C1 segment of cervical spinal cord (tissue), 14 donors: ENCODE results near the gene IL15.
"Not testable (repeated sequence)": the region's sequence is repeated elsewhere in the genome, so short reads cannot be mapped to it uniquely, and the experiment has no call there.

Source experiments
- DNase-seq, 14 donors: peaks; one replicate each; lab custom pipeline; 2025; lab: John Stamatoyannopoulos, UW

The IL15 gene

DNA sequence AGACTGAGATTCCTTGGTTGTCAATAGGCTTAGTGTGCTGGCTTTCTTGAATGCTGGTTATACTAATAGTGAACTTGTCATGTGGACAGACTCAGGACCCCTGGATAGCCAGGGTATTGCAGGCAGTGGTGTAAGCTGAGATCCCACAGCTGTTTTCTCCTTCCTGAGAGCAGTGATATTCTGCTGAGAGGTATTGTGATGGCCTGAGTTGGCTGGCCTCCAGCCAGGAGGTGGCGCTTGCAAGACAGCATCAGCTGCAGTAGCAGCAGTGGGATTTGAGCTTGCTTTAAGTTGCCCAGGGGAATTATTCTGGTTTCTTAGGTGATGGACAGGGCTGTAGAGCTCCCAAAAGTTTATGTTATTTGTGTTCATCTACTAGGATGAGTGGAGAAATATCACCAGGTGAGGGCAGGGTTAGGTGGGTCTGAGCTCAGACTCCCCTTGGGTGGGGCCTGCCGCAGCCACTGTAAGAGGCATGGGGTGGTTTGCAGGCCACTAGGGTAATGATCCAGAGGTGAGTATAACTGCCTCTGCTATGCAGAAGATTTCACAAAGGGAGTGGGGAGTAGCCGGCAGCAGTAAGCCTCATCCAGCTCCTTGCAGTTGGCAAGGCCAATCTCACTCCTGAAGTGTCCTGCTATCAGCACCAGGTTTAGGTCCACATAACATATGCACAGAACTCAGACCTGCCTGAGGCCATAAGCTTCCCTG, 66.2 kb downstream of the IL15 start:
- DNase-seq = no peak

DNA sequence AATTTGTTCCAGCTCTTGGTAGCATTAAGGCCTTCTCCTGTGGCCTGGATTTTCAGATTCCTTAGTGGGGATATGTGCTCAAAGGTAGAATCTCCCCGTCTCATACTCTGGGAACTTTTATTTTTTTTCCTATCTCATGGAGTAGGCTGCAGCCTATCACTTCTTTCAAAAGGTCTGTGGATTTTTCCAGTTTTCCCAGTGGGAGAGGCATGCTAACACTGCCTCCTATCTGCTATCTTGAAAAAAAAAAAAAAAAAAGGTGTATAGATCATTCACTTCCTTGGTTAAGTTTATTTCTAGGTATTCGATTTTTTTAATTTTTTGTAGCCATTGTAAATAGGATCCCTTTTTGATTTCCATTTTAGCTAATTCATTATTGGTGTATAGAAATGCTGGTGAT, 67.1 kb downstream of the IL15 start:
- no peak for DNase-seq

DNA sequence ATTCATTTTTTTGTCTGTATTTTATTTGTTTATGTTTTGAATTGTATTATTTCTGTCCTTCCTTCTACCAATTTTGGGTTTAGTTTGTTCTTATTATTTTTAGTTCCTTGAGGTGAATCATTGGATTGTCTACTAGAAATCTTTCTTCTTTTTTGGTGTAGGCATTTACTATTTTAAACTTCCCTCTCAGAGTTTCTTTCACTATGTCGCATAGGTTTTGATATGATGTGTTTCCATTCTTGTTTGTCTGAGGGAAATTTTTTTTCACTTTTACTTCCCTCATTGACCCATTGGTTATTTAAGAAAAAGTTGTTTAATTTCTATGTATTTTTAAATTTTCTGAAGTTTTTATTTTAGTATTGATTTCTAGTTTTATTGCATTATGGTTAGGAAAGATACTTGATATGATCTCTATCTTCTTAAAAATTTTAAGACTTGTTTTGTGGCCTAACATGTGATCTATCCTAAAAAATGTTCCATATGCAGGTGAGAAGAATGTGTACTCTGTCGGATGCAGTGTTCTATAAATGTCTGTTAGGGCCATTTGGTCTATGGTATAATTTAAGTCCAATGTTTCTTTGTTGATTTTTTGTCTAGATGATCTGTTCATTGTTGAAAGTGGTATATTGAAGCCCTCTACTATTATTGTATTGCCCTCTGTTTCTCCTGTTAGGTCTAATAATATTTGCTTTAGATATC, 68.8 kb downstream of the IL15 start:
- DNase-seq = no peak

DNA sequence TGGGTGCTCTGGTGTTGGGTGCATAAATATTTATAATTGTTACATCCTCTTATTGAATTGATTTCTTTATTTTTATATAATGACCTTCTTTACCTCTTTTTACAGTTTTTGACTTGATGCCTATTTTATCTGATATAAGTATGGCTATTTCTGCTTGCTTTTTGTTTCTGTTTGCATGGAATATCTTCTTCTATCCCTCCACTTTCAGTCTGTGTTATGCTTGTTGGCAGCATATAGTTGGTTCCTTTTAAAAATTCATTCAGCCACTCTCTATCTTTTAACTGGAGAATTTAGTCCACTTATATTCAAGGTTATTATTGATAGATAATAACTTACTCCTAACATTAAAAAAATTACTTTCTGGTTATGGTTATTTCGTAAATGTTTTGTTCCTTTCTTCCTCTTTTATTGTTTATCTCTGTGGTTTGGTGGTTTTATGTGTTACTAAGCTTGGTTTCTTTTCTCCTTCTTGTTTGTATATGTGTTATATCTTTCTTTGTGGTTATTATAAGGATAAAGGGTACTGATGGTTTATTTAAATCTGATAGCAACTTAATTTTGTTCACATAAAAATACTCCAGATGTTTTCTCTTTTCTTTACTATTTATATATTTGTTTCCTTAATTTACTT, 69.5 kb downstream of the IL15 start:
- DNase-seq = no peak

DNA sequence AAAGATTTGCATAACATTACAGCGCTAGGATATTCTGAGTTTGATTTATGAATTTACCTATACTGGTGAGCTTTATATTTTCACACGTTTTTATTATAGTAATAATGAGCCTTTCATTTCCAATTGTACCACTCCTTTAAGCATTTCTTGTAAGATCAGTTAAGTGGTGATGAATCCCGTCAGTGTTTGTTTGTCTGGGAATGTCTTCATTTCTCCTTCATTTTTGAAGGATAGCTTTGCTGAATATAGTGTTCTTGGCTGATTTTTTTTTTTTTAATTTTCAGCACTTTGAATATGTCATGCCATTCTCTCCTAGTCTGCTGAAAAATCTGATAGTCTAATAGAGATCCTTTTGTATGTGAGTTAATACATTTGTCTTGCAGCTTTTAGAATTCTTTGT, 70.1 kb downstream of the IL15 start:
- no peak for DNase-seq

DNA sequence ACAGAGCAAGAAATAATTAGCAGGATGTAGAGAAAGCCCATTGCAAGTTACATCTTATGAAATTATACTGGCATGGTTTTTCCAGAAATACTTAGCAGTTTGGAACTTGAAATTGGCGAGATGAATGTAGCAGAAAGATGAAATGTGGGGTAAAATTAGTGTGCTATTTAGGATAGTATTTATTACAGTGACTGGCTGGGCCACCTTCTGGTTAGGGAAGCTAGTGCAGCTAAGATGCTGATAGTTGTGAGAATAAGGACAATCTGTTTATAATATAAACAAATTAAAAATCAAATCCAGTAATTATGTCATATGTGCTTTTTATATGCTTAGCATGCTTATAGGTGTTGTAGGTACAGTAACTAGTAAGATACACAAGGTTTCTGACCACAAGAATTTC, 74.8 kb downstream of the IL15 start:
- DNase-seq = no peak

DNA sequence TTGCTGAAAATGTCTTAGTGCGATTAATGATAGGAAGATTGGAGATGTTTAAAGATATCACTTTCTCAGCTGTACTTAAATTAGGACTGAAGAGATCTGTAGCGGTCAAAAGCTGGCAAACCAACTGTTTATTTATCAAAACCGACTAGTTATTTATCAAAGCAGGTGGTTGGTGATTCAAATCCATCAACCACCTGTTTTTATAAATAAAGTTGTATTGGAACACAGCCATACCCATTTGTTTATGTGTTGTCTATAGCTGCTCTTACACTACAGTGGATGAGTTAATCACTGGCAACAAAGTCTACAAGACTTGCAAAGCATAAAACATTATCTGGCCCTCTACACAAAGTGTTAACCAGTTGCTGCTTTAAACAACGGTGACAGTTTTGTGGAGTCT, 76.8 kb downstream of the IL15 start:
- no peak for DNase-seq

DNA sequence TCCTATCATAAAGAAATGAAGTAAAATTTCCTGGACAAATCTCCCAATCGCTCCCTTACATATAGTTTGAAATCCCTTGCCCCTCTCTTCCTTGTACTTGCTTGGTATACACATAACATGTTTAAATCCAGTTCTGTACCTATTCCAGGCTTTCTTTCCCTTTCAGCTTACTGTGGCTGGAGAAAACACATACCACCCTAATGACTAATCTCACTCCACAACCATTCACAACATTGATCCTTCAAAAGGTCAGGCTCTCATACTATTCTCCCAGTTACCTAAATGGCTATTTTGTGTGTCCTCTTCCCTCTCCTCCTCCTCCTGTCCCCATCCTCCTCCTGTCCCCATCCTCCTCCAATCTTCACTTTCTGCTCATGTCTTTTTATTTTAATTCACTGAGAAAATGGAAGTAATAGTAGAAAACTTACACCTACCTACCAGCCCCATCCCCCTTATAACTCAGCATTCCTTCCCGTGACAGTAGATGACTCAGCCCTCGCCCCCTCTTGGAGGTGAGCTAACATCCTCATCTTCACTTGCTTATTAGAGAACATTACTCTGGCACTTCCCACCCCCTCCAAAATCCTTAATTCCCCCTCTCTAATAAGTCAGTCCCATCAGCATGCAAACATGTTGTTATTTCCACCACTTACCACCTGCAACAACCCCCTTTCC, 77.5 kb downstream of the IL15 start:
- no peak for DNase-seq

DNA sequence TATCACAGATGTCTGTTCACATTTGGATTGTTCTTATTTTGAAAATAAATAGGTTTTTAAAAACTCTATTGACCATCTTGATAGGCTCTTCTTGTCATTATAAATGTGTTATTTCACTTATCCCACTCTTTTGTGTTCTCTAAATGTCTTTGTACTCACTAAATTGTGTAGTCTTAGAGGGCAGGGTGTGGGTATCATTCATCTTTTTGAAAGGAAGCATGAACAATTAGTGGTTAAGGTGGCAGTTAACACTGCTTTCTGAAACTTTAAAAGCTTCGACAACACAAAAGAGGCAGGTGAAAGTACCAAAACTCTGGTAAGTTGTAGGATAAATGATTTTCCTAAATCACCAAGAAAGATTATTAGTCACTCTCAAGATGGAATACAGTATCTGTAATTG, 83.2 kb downstream of the IL15 start:
- DNase-seq = no peak

DNA sequence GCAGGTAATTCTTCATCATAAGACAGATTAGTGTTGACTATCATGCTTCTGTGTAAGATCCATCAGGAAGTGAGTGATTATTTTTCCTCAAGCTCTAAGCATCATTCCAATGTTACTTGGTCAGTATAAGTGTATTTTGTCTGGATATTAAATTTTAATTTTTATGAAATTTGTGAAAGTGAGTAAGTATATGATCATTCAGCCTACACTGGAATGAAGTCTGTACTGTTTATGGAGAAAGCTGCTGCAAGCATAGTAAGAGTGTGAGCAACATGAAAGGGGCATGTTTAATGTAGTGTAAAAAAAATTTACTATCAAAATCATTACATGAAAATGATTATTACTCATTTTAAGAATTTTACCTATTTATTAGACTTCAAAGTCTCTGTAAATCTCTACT, 84.8 kb downstream of the IL15 start:
- no peak for DNase-seq

DNA sequence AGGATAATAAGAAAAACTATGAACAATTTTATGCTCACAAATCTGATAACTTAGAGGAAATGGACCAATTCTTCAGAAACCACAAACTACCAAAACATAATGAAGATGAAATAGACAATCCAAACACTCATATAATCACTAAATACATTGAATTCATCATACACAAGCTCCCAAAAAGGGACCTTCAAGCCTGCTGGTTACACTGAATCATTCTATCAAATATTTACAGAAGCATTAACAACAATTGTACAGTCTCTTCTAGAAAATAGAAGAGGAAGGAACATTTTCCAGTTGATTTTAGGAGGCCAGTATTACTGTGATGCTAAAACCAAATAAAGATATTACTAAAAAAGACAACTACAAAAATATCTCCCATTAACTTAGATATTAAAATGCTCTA, 88.3 kb downstream of the IL15 start:
- DNase-seq = no peak

DNA sequence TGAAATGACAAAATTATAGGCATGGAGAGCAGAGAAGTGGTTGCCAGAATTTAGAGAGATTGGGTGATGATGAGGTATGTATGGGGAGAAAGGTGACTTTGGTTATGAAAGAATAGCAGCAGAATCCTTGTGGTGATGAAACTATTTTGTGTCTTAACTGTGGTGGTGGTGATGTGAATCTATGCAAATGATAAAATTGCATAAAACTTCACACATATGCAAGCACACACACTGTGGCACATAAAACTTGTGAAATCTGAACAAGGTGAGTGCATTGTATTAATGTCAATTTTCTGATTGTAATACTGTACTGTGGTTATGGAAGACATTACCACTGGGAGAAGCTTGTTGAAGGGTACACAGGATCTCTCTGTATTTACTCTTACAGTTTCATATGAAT, 91.0 kb downstream of the IL15 start:
- no peak for DNase-seq

DNA sequence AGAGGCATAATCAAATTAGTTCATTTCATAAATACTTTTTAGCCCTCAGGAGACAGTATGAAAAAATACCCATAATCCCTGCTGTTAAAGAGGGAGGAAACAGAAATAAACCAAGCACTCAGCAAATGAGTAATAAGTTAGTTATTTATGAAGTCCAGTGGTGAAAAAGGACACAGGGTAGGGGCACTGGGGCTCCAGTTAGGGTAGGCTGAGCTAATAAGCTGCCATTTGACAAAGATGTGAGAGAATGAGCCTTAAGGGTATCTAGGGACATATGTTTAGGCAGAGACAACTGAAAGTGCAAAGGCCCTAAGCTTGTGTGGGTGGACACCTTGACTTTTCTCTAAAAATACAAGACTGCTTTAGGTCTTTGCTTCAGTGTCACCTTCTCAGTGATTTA, 94.4 kb downstream of the IL15 start:
- no peak for DNase-seq

DNA sequence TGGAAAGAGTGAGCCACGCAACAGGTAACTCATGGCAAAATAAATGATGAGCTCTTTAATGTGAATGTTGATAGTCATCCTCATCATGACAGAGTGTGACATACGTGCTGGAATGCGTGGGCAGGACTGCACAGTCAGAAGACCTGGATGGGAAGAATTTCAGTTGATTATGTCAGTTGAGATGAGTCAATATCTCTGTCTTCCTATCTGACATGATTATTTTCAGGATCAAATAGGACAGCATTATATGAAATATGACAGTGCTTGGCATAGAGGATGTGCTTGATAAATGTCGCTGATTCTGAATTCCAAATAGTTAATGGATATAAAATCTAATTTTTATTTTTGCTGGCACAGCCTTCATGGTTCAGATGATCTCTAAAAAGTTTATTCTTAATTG, 95.1 kb downstream of the IL15 start:
- DNase-seq = no peak

DNA sequence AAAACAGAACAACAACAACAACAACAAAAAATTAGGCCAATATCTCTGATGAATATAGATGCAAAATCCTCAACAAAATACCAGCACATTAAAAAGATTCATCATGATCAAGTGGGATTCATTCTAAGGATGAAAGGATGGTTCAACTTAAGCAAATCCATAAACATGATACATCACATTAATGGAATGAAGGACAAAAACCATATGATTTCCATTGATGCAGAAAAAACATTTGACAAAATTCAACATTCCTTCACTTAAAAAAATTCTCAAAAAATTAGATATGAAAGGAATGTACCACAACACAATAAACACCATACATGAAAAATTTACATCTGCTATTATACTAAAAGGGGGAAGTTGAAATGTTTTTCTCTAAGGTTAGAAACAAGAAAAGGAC, 103.3 kb downstream of the IL15 start:
- DNase-seq = no peak

DNA sequence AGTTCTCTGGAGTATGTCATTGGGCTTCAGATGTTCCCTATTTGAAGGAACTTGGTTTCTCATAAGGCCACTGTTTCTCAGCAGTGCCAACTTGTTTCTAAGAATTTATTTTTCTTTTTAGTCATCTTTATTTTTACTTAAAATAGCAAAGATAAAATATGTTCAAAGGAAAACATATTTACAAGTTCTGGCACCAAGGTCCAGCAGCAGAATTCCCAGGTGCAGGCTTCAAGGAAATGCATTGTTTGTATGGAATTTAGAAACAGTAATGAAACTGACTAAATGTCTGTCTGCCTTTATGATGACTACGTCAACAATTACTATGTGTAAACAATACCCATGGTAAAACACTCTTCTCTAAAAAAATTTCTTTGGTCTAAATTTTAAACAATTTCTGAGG, 109.6 kb downstream of the IL15 start:
- DNase-seq = no peak

DNA sequence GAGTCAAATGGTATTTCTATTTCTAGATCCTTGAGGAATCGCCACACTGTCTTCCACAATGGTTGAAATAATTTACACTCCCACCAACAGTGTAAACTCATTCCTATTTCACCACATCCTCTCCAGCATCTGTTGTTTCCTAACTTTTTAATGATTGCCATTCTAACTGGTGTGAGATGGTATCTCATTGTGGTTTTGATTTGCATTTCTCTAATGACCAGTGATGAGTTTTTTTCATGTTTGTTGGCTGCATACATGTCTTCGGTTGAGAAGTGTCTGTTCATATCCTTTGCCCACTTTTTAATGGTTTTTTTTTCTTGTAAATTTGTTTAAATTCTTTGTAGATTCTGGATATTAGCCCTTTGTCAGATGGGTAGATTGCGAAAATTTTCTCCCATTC, 115.4 kb downstream of the IL15 start:
- not testable (repeated sequence) for DNase-seq

DNA sequence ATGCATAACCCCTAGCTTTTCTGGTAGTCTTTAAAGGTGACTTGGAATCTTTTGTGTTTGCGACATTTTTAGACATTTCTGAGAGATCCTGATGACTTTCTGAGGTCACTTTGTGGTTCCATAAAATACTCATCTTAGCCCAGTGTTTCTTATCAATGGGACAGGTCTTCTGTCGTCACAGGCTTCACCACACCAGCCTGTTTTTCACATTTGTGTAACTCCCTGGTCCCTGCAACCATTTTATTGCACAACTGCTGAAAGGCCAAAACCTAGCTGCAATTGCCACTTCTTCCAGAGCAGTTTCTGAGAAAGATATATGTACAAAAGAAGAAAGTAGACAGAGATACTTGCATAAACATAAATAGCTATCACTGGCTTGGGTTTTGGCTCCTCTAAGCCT, 120.9 kb downstream of the IL15 start:
- DNase-seq = no peak

DNA sequence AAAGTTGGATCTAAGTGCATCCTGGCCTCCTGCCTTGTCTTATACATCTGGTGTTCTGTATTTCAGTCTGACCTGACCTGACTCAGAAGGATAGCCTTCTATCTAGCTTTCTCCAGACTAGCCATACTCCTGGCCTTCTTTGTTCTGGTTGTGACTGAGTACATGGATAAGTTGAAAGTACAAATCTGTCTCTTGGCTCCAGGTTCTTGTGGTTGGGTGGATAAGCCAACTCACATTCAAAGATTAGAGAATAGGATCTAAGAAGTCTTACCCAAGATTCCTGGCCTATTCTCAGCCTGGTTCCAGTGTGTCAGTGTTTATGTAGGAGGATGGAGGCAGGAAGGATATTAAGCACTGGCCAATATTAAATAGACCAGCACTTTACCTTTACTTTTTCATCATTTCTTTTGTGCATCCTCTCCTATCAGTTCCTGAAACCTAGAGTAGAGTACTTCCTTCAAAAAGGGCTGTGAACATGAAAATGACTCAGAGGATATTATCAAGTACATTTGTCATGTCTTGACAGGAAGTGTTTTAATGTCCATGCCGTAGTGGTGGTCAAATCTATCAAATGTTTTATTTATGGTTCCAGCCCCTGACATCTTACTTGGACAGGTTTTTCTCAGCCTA, 123.5 kb downstream of the IL15 start:
- no peak for DNase-seq

DNA sequence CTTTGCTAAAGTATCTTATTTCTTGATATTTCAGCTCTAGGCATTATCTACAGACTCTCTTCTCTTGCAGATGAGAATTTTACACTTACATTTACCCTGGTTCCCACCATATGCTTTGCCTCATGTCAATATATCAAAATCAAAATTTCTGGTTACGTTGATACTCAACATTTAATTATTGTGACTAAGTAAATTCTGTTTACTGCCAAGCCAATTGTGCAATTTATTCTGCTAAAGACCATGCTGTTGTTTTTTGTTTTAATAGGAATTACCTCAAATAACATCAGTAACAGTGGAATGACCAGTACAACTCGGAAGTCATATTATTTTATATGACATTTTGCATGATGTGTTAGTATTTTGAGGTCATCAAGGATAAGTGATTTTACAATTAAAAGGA, 125.5 kb downstream of the IL15 start:
- DNase-seq = no peak

DNA sequence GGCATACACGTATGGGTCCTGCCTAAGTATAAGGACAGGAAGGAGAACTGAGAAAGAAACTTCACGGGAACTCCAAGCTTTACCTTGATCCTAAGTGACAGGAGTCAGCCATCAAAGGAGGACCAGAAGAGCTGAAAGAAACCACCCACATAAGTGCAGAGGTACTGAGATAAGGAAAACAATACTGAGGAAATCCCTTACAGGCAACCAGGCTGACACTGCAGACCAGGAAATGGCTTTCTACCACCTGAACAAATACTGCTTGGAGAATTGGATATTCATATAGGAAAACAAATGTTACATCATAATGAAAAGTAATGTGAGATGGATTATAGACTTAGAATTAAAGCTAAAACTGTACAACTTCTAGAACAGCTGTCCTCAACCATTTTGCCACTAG, 127.0 kb downstream of the IL15 start:
- DNase-seq = no peak

DNA sequence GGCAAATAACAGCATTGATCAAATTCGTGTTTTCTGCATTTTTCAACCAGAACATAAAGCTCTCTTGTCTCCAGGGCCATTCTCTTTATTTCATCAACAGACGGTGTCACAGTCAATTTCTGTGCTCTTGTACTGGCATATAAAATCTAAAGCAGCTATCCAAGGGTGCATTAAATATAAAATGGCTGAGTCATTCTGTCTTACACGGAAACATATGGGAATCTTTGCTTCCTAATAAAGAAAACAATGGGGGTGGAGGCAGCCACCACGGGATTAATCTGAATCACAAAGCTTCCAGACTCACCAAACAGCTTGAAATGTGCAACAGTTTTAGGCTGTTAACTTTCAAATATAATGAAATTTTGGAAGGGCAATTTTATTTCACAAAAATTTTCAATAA, 132.6 kb downstream of the IL15 start:
- no peak for DNase-seq
